Measurements from ENCODE around the gene ARL4C.

Gene ARL4C

GRCh38 chr2:234478121-234478858, 18.6 kb downstream of the ARL4C start:
- H3K4me1 ChIP-seq (ENCODE audit: insufficient read depth, low read length), result no peaks in the 10 kb centered on the region
- H3K36me3 ChIP-seq (ENCODE audit: insufficient read depth, low read length), result no peaks in the 10 kb centered on the region
- H2AFZ ChIP-seq (ENCODE audit: low read depth, low read length), result no peak overlapping the region
- no peak overlapping the region for H3K4me3 ChIP-seq (ENCODE audit: low read length)
- no peaks in the 10 kb centered on the region for H3K27me3 ChIP-seq (ENCODE audit: insufficient read depth, low read length)
- peaks cover 2% of the 10 kb centered on the region for H3K9me3 ChIP-seq (ENCODE audit: low read length)

GRCh38 chr2:234476766-234477165, 20.1 kb downstream of the ARL4C start:
- Histone ChIP-seq H3K4me1 (ENCODE audit: insufficient read depth, low read length) (no peaks in the 10 kb centered on the region), H3K36me3 (ENCODE audit: insufficient read depth, low read length) (no peaks in the 10 kb centered on the region), H3K27me3 (ENCODE audit: insufficient read depth, low read length) (no peaks in the 10 kb centered on the region), H2AFZ (ENCODE audit: low read depth, low read length) (no peak overlapping the region), H3K9me3 (ENCODE audit: low read length) (peaks cover 3% of the 10 kb centered on the region), H3K4me3 (ENCODE audit: low read length) (no peak overlapping the region)

GRCh38 chr2:234474654-234475053, 22.2 kb downstream of the ARL4C start:
- no peaks in the 10 kb centered on the region for H3K36me3 ChIP-seq (ENCODE audit: insufficient read depth, low read length)
- H3K27me3 ChIP-seq (ENCODE audit: insufficient read depth, low read length), result no peaks in the 10 kb centered on the region
- H3K4me3 ChIP-seq (ENCODE audit: low read length), result no peak overlapping the region
- no peaks in the 10 kb centered on the region for H3K4me1 ChIP-seq (ENCODE audit: insufficient read depth, low read length)
- no peak overlapping the region for H2AFZ ChIP-seq (ENCODE audit: low read depth, low read length)
- H3K9me3 ChIP-seq (ENCODE audit: low read length), result peaks cover 4% of the 10 kb centered on the region

- H3K36me3 ChIP-seq (ENCODE audit: insufficient read depth, low read length), result no peaks in the 10 kb centered on the region
- no peaks in the 10 kb centered on the region for H3K4me1 ChIP-seq (ENCODE audit: insufficient read depth, low read length)
- no peak overlapping the region for H3K4me3 ChIP-seq (ENCODE audit: low read length)
- H3K9me3 ChIP-seq (ENCODE audit: low read length), result peaks cover 4% of the 10 kb centered on the region
- no peaks in the 10 kb centered on the region for H3K27me3 ChIP-seq (ENCODE audit: insufficient read depth, low read length)
- H2AFZ ChIP-seq (ENCODE audit: low read depth, low read length), result no peak overlapping the region
These were observed 24.7 kb downstream of the ARL4C start for GRCh38 chr2:234472155-234472554.

GRCh38 chr2:234469972-234470371, 26.9 kb downstream of the ARL4C start:
- peaks cover 3% of the 10 kb centered on the region for H3K9me3 ChIP-seq (ENCODE audit: low read length)
- no peak overlapping the region for H2AFZ ChIP-seq (ENCODE audit: low read depth, low read length)
- no peaks in the 10 kb centered on the region for H3K4me1 ChIP-seq (ENCODE audit: insufficient read depth, low read length)
- H3K36me3 ChIP-seq (ENCODE audit: insufficient read depth, low read length), result no peaks in the 10 kb centered on the region
- no peak overlapping the region for H3K4me3 ChIP-seq (ENCODE audit: low read length)
- no peaks in the 10 kb centered on the region for H3K27me3 ChIP-seq (ENCODE audit: insufficient read depth, low read length)

GRCh38 chr2:234469251-234469845, 27.5 kb downstream of the ARL4C start:
- Histone ChIP-seq H2AFZ (ENCODE audit: low read depth, low read length) (no peak overlapping the region), H3K4me1 (ENCODE audit: insufficient read depth, low read length) (no peaks in the 10 kb centered on the region), H3K36me3 (ENCODE audit: insufficient read depth, low read length) (no peaks in the 10 kb centered on the region), H3K27me3 (ENCODE audit: insufficient read depth, low read length) (no peaks in the 10 kb centered on the region), H3K9me3 (ENCODE audit: low read length) (peaks cover 3% of the 10 kb centered on the region), H3K4me3 (ENCODE audit: low read length) (no peak overlapping the region)

GRCh38 chr2:234468503-234468902, 28.4 kb downstream of the ARL4C start:
- Histone ChIP-seq H3K4me1 (ENCODE audit: insufficient read depth, low read length) (no peaks in the 10 kb centered on the region), H3K4me3 (ENCODE audit: low read length) (no peak overlapping the region), H2AFZ (ENCODE audit: low read depth, low read length) (no peak overlapping the region)

GRCh38 chr2:234467289-234467688, 29.6 kb downstream of the ARL4C start:
- no peak overlapping the region for H2AFZ ChIP-seq (ENCODE audit: low read depth, low read length)
- H3K4me3 ChIP-seq (ENCODE audit: low read length), result no peak overlapping the region
- H3K4me1 ChIP-seq (ENCODE audit: insufficient read depth, low read length), result no peaks in the 10 kb centered on the region
- H3K27me3 ChIP-seq (ENCODE audit: insufficient read depth, low read length), result no peaks in the 10 kb centered on the region
- H3K9me3 ChIP-seq (ENCODE audit: low read length), result peaks cover 3% of the 10 kb centered on the region
- no peaks in the 10 kb centered on the region for H3K36me3 ChIP-seq (ENCODE audit: insufficient read depth, low read length)

More at GRCh38 chr2:234468503-234468902, 28.4 kb downstream of the ARL4C start:
- peaks cover 3% of the 10 kb centered on the region for H3K9me3 ChIP-seq (ENCODE audit: low read length)
- no peaks in the 10 kb centered on the region for H3K27me3 ChIP-seq (ENCODE audit: insufficient read depth, low read length)
- H3K36me3 ChIP-seq (ENCODE audit: insufficient read depth, low read length), result no peaks in the 10 kb centered on the region

GRCh38 chr2:234464291-234464645, 32.6 kb downstream of the ARL4C start:
- H3K36me3 ChIP-seq (ENCODE audit: insufficient read depth, low read length), result no peaks in the 10 kb centered on the region
- no peaks in the 10 kb centered on the region for H3K27me3 ChIP-seq (ENCODE audit: insufficient read depth, low read length)
- H3K4me1 ChIP-seq (ENCODE audit: insufficient read depth, low read length), result no peaks in the 10 kb centered on the region

GRCh38 chr2:234463626-234464290, 33.1 kb downstream of the ARL4C start:
- H3K4me3 ChIP-seq (ENCODE audit: low read length), result no peak overlapping the region
- no peaks in the 10 kb centered on the region for H3K9me3 ChIP-seq (ENCODE audit: low read length)
- no peaks in the 10 kb centered on the region for H3K36me3 ChIP-seq (ENCODE audit: insufficient read depth, low read length)
- H3K27me3 ChIP-seq (ENCODE audit: insufficient read depth, low read length), result no peaks in the 10 kb centered on the region
- no peak overlapping the region for H2AFZ ChIP-seq (ENCODE audit: low read depth, low read length)
- H3K4me1 ChIP-seq (ENCODE audit: insufficient read depth, low read length), result no peaks in the 10 kb centered on the region

More at GRCh38 chr2:234464291-234464645, 32.6 kb downstream of the ARL4C start:
- Histone ChIP-seq H3K4me3 (ENCODE audit: low read length) (no peak overlapping the region), H2AFZ (ENCODE audit: low read depth, low read length) (no peak overlapping the region), H3K9me3 (ENCODE audit: low read length) (no peaks in the 10 kb centered on the region)

GRCh38 chr2:234462218-234462992, 34.5 kb downstream of the ARL4C start:
- peaks cover 2% of the 10 kb centered on the region for H3K9me3 ChIP-seq (ENCODE audit: low read length)
- no peaks in the 10 kb centered on the region for H3K36me3 ChIP-seq (ENCODE audit: insufficient read depth, low read length)
- no peak overlapping the region for H3K4me3 ChIP-seq (ENCODE audit: low read length)

GRCh38 chr2:234459401-234460009, 37.4 kb downstream of the ARL4C start:
- Histone ChIP-seq H3K27me3 (ENCODE audit: insufficient read depth, low read length) (no peaks in the 10 kb centered on the region), H3K4me1 (ENCODE audit: insufficient read depth, low read length) (no peaks in the 10 kb centered on the region), H3K9me3 (ENCODE audit: low read length) (peaks cover 2% of the 10 kb centered on the region), H3K4me3 (ENCODE audit: low read length) (no peak overlapping the region), H2AFZ (ENCODE audit: low read depth, low read length) (no peak overlapping the region), H3K36me3 (ENCODE audit: insufficient read depth, low read length) (no peaks in the 10 kb centered on the region)

More at GRCh38 chr2:234462218-234462992, 34.5 kb downstream of the ARL4C start:
- Histone ChIP-seq H3K4me1 (ENCODE audit: insufficient read depth, low read length) (no peaks in the 10 kb centered on the region), H2AFZ (ENCODE audit: low read depth, low read length) (no peak overlapping the region), H3K27me3 (ENCODE audit: insufficient read depth, low read length) (no peaks in the 10 kb centered on the region)
